Measurements from ENCODE around the gene PLA2G12A. TPM values are rescaled to one million over a fixed set of nuclear protein-coding genes. Genes with fewer than 3 reads are reported as not detected.

Gene PLA2G12A
- total and polyA plus RNA-seq, 2 of the 8 experiments (the other 6 are each of a cell fraction or from before 2014, with no cell fraction given), result 26.6 to 47.2 TPM

GRCh38 chr4:109738104-109738872 lies 8.4 kb upstream of the PLA2G12A start:
- H3K14ac ChIP-seq (ENCODE audit: insufficient read length), result no peak overlapping the region
- no peak overlapping the region for H3K23ac ChIP-seq (ENCODE audit: insufficient read length)
- no peaks in the 10 kb centered on the region for H3K4me1 ChIP-seq (replicated peaks in 1 of 4; ENCODE audit: control insufficient read depth in 3 of 4, insufficient read depth in 4 of 4, low read length in 3 of 4)
- H2AK5ac ChIP-seq (ENCODE audit: low read depth, low read length), result no peak overlapping the region
- no peaks in the 10 kb centered on the region for H3K9me3 ChIP-seq (ENCODE audit: insufficient read depth in 2 of 2, low read depth in 1 of 2, low read length in 1 of 2)
- H3K23me2 ChIP-seq (ENCODE audit: low read depth, low read length), result no peaks in the 10 kb centered on the region; the same call in 1 of the 2 replicates
- no peak overlapping the region for H2BK5ac ChIP-seq (ENCODE audit: low read depth, low read length)
- TF ChIP-seq SP2 (IDR thresholded peaks at IDR 0.05; ENCODE audit: low read length) (no peak), FOSL1 (IDR thresholded peaks at IDR 0.05; ENCODE audit: insufficient read depth, low read depth, low read length) (no peak), USF2 (IDR thresholded peaks at IDR 0.05; ENCODE audit: low read length) (no peak)
- H3K9ac ChIP-seq (replicated peaks in 1 of 4; ENCODE audit: extremely low read depth in 1 of 4, low read depth in 3 of 4, low read length in 3 of 4), result no peak overlapping the region
- H3K4me2 ChIP-seq (ENCODE audit: insufficient read depth in 1 of 2, low read depth in 2 of 2, low read length in 2 of 2), result no peak overlapping the region
- no peak overlapping the region for H3K4me3 ChIP-seq (ENCODE audit: extremely low read depth in 1 of 4, insufficient read depth in 2 of 4, low read depth in 3 of 4, low read length in 4 of 4)
- no peak overlapping the region for H4K91ac ChIP-seq (replicated peaks; ENCODE audit: insufficient read length, low read length)
- H2AFZ ChIP-seq (ENCODE audit: low read length), result no peak overlapping the region
- H3K4ac ChIP-seq (replicated peaks; ENCODE audit: insufficient read length, low read depth, low read length), result no peak overlapping the region
- 89% methylated on average over 9 of the region's 10 CpGs; no CpG with 5 or more reads in 1 of the 2 experiments for WGBS, 2 experiments (ENCODE audit: extremely low coverage in 1 of 2, insufficient coverage in 1 of 2, insufficient read length in 1 of 2, insufficient replicate concordance in 2 of 2, low coverage in 1 of 2, low lambda C conversion rate in 2 of 2, missing lambda C conversion rate in 1 of 2)
- H4K5ac ChIP-seq (ENCODE audit: insufficient read length, low read depth, low read length), result no peak overlapping the region
- H3K36me3 ChIP-seq (ENCODE audit: control insufficient read depth in 2 of 4, insufficient read depth in 4 of 4, low read length in 3 of 4), result no peaks in the 10 kb centered on the region
- H3K27me3 ChIP-seq (replicated peaks in 1 of 4; ENCODE audit: control insufficient read depth in 3 of 4, extremely low read depth in 1 of 4, insufficient read depth in 3 of 4, low read length in 3 of 4), result no peaks in the 10 kb centered on the region
- H3K79me1 ChIP-seq (ENCODE audit: low read depth, low read length), result no peaks in the 10 kb centered on the region
- no peaks in the 10 kb centered on the region for H3K79me2 ChIP-seq (ENCODE audit: control insufficient read depth in 1 of 2, insufficient read depth in 2 of 2, low read length in 2 of 2)
- no peak overlapping the region for H2BK12ac ChIP-seq (ENCODE audit: low read depth, low read length)
- no peak overlapping the region for H2BK120ac ChIP-seq (replicated peaks; ENCODE audit: low read depth, low read length)
- H2BK15ac ChIP-seq (ENCODE audit: low read length), result no peak overlapping the region
- POLR2A ChIA-PET (ENCODE audit: partially characterized antibody), result no interaction called here
- FAIRE-seq (no peak), DNase-seq (ENCODE audit: low read depth in 1 of 2, low spot score in 2 of 2) (no peak)
- CTCF ChIA-PET (ENCODE audit: partially characterized antibody), result no interaction called here
- H3K56ac ChIP-seq (replicated peaks; ENCODE audit: insufficient read length, low read depth, low read length), result no peak overlapping the region
- no peaks in the 10 kb centered on the region for H4K20me1 ChIP-seq (replicated peaks in 1 of 2; ENCODE audit: control insufficient read depth in 1 of 2, insufficient read depth in 2 of 2, low read length in 2 of 2)
- no peak overlapping the region for H3K18ac ChIP-seq (ENCODE audit: extremely low read depth, low read length)
- H2BK20ac ChIP-seq (ENCODE audit: low read length), result no peak overlapping the region
- H3K27ac ChIP-seq (ENCODE audit: low read depth, low read length), result no peak overlapping the region
- H4K8ac ChIP-seq (ENCODE audit: extremely low read depth, insufficient read depth, low read length), result no peak overlapping the region
